Diencephalon (tissue), 1 donor: ENCODE results near the gene ADGRE1. TPM values are rescaled to one million over a fixed set of nuclear protein-coding genes. Genes with fewer than 3 reads are reported as not detected.

ENCODE experiments used
- small RNA-seq: library from RNA; depleted of rRNA; stranded (forward); fragments of <200 nt; gene quantifications from one replicate; pipeline ENCODE3, GENCODE V24; 2014
- total RNA-seq: library from RNA; depleted of rRNA; stranded (reverse); fragments of >200 nt; gene quantifications from one replicate; pipeline ENCODE4 v1.2.3, GENCODE V29; 2014

ADGRE1 gene
- 0.23 TPM for total RNA-seq

GRCh38 chr19:6887316-6887715 is at the start of gene ADGRE1:
TSS of gene ADGRE1 (plus strand) at chr19:6887579. CDS start at chr19:6887609, 30 bp downstream.

Small RNA genes lying within 50 kb of the gene (small RNA-seq; reads per million reads assigned to genes)
- gene RF00017, result not detected

Other genes with a start within 250 kb of the ADGRE1 start
- gene TNFSF14, start 217.4 kb upstream of the ADGRE1 start, total RNA-seq, result not detected
- gene C3, start 166.9 kb upstream of the ADGRE1 start, total RNA-seq, result 63.9 TPM
- gene GPR108, start 150.0 kb upstream of the ADGRE1 start, total RNA-seq, result 16.8 TPM
- gene TRIP10, start 147.9 kb upstream of the ADGRE1 start, total RNA-seq, result 5.5 TPM
- gene SH2D3A, start 120.1 kb upstream of the ADGRE1 start, total RNA-seq, result 8.5 TPM
- 5.1 TPM for gene VAV1, start 114.9 kb upstream of the ADGRE1 start, total RNA-seq
- not detected for gene MBD3L2B, start 133.9 kb downstream of the ADGRE1 start, total RNA-seq
- gene MBD3L5, start 143.0 kb downstream of the ADGRE1 start, total RNA-seq, result not detected
- gene MBD3L4, start 152.6 kb downstream of the ADGRE1 start, total RNA-seq, result not detected
- gene MBD3L2, start 161.7 kb downstream of the ADGRE1 start, total RNA-seq, result not detected
- not detected for gene MBD3L3, start 171.1 kb downstream of the ADGRE1 start, total RNA-seq
- 29.1 TPM for gene ZNF557, start 182.1 kb downstream of the ADGRE1 start, total RNA-seq